ENCODE data around the gene MFSD6.

DNA sequence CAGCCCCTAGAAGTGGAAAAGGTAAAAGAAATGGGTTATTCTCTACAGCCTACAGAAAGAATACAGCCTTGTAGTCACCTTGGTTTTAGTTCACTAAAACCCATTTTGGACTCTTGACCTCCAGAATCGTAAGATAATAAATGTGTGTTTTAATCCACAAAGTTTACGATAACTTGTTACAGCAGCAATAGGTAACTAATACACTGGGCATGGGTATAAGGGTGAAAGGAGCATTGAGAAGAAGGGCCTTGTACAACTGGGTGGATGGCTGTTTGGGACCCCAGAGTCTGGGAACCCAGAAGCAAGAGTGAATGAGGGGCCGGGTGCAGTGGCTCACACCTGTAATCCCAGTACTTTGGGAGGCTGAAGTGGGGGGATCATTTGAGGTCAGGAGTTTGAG, 2.2 kb upstream of the MFSD6 start:
- TF ChIP-seq FOSL2 (IDR thresholded peaks at IDR 0.05): no peak
- TF ChIP-seq FOSL2 (CRISPR knock-in tag; IDR thresholded peaks at IDR 0.05): no peak
- TF ChIP-seq RAD21 (conservative IDR thresholded peaks at IDR 0.05 in 1 of 2, IDR thresholded peaks at IDR 0.05 in 1 of 2): no peak
- TF ChIP-seq EHF (CRISPR knock-in tag; IDR thresholded peaks at IDR 0.05): no peak
- TF ChIP-seq, protein P1, sequence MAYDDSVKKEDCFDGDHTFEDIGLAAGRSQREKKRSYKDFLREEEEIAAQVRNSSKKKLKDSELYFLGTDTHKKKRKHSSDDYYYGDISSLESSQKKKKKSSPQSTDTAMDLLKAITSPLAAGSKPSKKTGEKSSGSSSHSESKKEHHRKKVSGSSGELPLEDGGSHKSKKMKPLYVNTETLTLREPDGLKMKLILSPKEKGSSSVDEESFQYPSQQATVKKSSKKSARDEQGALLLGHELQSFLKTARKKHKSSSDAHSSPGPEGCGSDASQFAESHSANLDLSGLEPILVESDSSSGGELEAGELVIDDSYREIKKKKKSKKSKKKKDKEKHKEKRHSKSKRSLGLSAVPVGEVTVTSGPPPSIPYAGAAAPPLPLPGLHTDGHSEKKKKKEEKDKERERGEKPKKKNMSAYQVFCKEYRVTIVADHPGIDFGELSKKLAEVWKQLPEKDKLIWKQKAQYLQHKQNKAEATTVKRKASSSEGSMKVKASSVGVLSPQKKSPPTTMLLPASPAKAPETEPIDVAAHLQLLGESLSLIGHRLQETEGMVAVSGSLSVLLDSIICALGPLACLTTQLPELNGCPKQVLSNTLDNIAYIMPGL (CRISPR knock-in tag; IDR thresholded peaks at IDR 0.05; ENCODE audit: borderline replicate concordance): no peak
- TF ChIP-seq POLR2A (IDR thresholded peaks at IDR 0.05; ENCODE audit: low read length): no peak
- TF ChIP-seq, protein P2, sequence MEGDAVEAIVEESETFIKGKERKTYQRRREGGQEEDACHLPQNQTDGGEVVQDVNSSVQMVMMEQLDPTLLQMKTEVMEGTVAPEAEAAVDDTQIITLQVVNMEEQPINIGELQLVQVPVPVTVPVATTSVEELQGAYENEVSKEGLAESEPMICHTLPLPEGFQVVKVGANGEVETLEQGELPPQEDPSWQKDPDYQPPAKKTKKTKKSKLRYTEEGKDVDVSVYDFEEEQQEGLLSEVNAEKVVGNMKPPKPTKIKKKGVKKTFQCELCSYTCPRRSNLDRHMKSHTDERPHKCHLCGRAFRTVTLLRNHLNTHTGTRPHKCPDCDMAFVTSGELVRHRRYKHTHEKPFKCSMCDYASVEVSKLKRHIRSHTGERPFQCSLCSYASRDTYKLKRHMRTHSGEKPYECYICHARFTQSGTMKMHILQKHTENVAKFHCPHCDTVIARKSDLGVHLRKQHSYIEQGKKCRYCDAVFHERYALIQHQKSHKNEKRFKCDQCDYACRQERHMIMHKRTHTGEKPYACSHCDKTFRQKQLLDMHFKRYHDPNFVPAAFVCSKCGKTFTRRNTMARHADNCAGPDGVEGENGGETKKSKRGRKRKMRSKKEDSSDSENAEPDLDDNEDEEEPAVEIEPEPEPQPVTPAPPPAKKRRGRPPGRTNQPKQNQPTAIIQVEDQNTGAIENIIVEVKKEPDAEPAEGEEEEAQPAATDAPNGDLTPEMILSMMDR (IDR thresholded peaks at IDR 0.05): no peak
- no peak for TF ChIP-seq SREBF2 (IDR thresholded peaks at IDR 0.05)
